Calu3 (cell line): Measurements from ENCODE around the gene ZNF609. TPM values are rescaled to one million over a fixed set of nuclear protein-coding genes. Genes with fewer than 3 reads are reported as not detected.

Experiments used
- BruUV-seq: library from RNA; stranded (reverse); fragments of 400-500 nt; replicated peaks from 2 replicates; lab custom pipeline; 2021; lab: Mats Ljungman, UMichigan
- CTCF ChIA-PET: fragments of 300-600 bp; sonication (Branson Sonifier 250); formaldehyde crosslinking; loops from one replicate; lab custom pipeline; 2022; ENCODE audit warnings: antibody characterized with exemption; lab: Charles Lee
- DNase-seq: peaks from one replicate; pipeline ENCODE4 v3.0.0; 2022
- H3K27ac Mint-ChIP-seq: one replicate; pipeline ENCODE4 v1.8.0; 2022; ENCODE audit warnings: mixed read lengths; ENCODE audit not compliant: unreplicated experiment
- H3K27me3 Mint-ChIP-seq: one replicate; pipeline ENCODE4 v1.8.0; 2022; ENCODE audit warnings: mixed read lengths; ENCODE audit not compliant: unreplicated experiment
- H3K36me3 Mint-ChIP-seq: one replicate; pipeline ENCODE4 v1.8.0; 2022; ENCODE audit warnings: mild to moderate bottlenecking, moderate library complexity, mixed read lengths; ENCODE audit not compliant: insufficient read depth, unreplicated experiment
- H3K4me1 Mint-ChIP-seq: one replicate; pipeline ENCODE4 v1.8.0; 2022; ENCODE audit warnings: mild to moderate bottlenecking, low read depth, mixed read lengths; ENCODE audit not compliant: unreplicated experiment
- H3K4me3 Mint-ChIP-seq: one replicate; pipeline ENCODE4 v1.8.0; 2022; ENCODE audit warnings: mild to moderate bottlenecking, low read depth, moderate library complexity, mixed read lengths; ENCODE audit not compliant: unreplicated experiment
- H3K9me3 Mint-ChIP-seq: one replicate; pipeline ENCODE4 v1.8.0; 2022; ENCODE audit warnings: low read depth, mixed read lengths; ENCODE audit not compliant: unreplicated experiment
- intact Hi-C: fragments of 100-400 bp; cut with micrococcal nuclease; formaldehyde crosslinking; loops from one replicate; pipeline ENCODE4 v1.10.0; 2022; ENCODE audit not compliant: unreplicated experiment
- total RNA-seq: library from RNA; stranded (reverse); gene quantifications from 2 replicates; pipeline ENCODE4 v1.2.3, GENCODE V29; 2022
- TF ChIP-seq, protein P1 (sequence below): fragments of 200-600 bp; IDR thresholded peaks from one replicate; pipeline ENCODE4 v1.8.0; 2022; ENCODE audit warnings: antibody characterized with exemption; ENCODE audit not compliant: unreplicated experiment

Gene ZNF609
- total RNA-seq, 1 experiment from 2014 or later, result 50.6 TPM

DNA sequence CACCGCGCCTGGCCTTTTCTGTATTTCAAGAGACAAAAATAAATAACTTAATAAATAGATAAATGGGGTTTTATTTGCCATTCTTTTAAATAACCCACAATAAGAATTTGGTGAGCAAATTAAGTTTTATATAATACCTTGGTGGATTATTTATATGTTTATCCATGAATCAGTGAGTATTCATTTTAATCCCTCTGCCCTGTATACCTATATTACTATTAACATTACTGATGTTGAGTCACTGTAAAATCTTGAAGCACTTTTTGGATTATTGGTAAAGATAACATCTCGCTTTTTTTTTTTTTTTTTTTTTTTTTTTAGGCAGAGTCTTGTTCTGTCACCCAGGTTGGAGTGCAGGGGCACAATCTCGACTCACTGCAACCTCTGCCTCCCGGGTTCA, 154.1 kb downstream of the ZNF609 start:
- no peaks in the 10 kb centered on the region for H3K27me3 Mint-ChIP-seq
- TF ChIP-seq, protein P1, sequence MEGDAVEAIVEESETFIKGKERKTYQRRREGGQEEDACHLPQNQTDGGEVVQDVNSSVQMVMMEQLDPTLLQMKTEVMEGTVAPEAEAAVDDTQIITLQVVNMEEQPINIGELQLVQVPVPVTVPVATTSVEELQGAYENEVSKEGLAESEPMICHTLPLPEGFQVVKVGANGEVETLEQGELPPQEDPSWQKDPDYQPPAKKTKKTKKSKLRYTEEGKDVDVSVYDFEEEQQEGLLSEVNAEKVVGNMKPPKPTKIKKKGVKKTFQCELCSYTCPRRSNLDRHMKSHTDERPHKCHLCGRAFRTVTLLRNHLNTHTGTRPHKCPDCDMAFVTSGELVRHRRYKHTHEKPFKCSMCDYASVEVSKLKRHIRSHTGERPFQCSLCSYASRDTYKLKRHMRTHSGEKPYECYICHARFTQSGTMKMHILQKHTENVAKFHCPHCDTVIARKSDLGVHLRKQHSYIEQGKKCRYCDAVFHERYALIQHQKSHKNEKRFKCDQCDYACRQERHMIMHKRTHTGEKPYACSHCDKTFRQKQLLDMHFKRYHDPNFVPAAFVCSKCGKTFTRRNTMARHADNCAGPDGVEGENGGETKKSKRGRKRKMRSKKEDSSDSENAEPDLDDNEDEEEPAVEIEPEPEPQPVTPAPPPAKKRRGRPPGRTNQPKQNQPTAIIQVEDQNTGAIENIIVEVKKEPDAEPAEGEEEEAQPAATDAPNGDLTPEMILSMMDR, result no peak
- no peak overlapping the region for H3K4me3 Mint-ChIP-seq
- no peak for DNase-seq
- BruUV-seq, result no TSS peak
- intact Hi-C loops, result no loop called here
- H3K9me3 Mint-ChIP-seq, result no peaks in the 10 kb centered on the region
- peaks cover 23% of the 10 kb centered on the region for H3K4me1 Mint-ChIP-seq
- CTCF ChIA-PET, result interaction anchor here (0.7 kb wide), 1 partner anchor 19 kb away, joined by 3 read pairs; no protein-coding TSS in a partner anchor
- no peak overlapping the region for H3K27ac Mint-ChIP-seq
- no peaks in the 10 kb centered on the region for H3K36me3 Mint-ChIP-seq

DNA sequence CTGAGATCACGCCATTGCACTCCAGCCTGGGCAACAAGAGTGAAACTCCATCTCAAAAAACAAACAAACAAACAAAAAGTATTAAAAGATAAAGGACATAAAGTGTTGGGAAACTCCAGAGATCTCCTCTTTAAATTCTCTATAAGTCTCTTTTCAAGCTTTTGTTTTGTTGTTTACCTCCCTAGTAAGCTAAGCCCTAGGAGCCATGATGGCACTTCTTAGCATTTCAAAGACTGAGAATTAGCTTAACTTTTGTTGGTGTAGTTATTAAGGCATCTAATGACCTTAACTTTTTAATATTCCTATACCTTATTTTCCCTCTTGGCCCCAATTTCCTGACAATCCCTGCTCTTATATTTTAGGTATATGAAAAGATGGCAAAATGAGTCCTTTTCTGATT, 157.3 kb downstream of the ZNF609 start:
- no TSS peak for BruUV-seq
- H3K27me3 Mint-ChIP-seq, result no peaks in the 10 kb centered on the region
- TF ChIP-seq, protein P1, result no peak
- CTCF ChIA-PET, result no interaction called here
- DNase-seq, result no peak
- H3K36me3 Mint-ChIP-seq, result no peaks in the 10 kb centered on the region
- H3K4me3 Mint-ChIP-seq, result no peak overlapping the region
- no peak overlapping the region for H3K27ac Mint-ChIP-seq
- H3K9me3 Mint-ChIP-seq, result no peaks in the 10 kb centered on the region
- intact Hi-C loops, result no loop called here
- peaks cover 23% of the 10 kb centered on the region for H3K4me1 Mint-ChIP-seq

DNA sequence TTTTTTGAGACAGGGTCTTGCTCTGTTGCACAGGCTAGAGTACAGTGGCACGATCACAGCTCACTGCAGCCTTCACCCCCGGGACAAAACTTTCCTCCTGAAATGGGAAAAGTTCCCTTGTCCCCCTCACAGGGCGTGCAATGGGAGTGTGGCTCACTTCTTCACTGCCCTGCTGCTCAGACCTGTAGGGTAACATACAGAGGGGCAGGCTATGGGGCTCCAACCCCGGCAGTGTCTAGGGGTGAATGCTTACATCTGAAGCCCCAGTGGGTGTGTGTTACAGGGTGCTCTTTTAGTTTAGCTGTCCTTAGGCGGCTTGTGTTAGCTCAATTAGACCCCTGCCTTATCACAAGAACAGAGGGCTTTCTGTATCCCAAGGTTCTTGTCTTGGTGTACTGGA, 157.8 kb downstream of the ZNF609 start:
- no TSS peak for BruUV-seq
- Mint-ChIP-seq H3K27ac (no peak overlapping the region), H3K4me1 (peaks cover 23% of the 10 kb centered on the region), H3K36me3 (no peaks in the 10 kb centered on the region), H3K4me3 (no peak overlapping the region), H3K27me3 (no peaks in the 10 kb centered on the region), H3K9me3 (no peaks in the 10 kb centered on the region)
- no peak for DNase-seq
- CTCF ChIA-PET, result no interaction called here
- intact Hi-C loops, result no loop called here
- TF ChIP-seq, protein P1, result no peak

DNA sequence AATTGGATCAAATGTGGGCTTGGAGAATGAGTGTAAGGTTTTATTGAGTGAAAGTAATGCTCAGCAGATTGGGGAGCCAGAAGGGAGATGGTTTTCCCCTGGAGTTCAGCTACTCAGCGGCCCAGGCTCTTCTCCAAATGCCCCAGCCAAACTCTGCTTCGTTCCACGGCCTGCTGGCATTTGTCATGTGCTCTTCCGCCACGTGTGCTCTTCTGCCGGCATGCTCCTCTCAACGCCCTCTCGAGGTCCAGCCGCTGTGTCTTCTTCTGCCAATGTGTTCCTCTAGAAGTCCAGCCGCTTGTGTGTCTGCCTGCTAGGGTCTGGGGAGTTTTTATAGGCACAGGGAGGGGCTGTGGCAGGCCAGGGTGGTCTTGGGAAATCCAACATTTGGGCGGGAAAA, 158.2 kb downstream of the ZNF609 start:
- Mint-ChIP-seq H3K9me3 (no peaks in the 10 kb centered on the region), H3K27ac (no peak overlapping the region), H3K4me1 (peaks cover 23% of the 10 kb centered on the region), H3K36me3 (no peaks in the 10 kb centered on the region), H3K27me3 (no peaks in the 10 kb centered on the region), H3K4me3 (no peak overlapping the region)
- DNase-seq, result no peak
- TF ChIP-seq, protein P1, result no peak
- intact Hi-C loops, result no loop called here
- no TSS peak for BruUV-seq
- CTCF ChIA-PET, result interaction anchor here (1.3 kb wide), 1 partner anchor 17 kb away, joined by 5 read pairs; no protein-coding TSS in a partner anchor
